Measurements from ENCODE around the gene ENOX1.

Gene ENOX1

DNA sequence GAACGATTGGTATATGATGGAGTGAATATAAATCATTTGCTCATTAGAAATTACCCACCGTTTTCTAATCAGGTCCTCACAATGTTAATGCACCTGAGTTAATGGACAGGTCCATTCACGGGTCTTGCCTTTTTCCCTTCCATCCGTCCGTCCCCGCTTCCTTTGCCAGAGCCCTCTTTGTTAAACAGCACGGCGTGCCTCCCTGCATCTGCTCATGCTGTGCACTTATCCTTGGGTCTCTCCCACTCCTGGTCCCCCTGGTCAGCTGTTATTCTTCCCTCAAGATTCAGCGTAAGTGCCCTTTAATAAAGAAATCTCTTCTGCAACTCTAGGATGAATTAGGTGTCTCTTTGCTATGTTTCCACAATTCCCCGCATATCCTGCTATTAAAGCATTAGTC, 438.9 kb downstream of the ENOX1 start:
- in situ Hi-C loops (cut with MboI; ENCODE audit: low pct_unique_long_range_greater_than_20kb, low sequenced_read_pairs, unreplicated experiment), result no loop called here
- TF ChIP-seq CTCF (IDR thresholded peaks at IDR 0.05; ENCODE audit: extremely low read depth, insufficient read depth, missing control alignments), result no peak
- no peak for DNase-seq (ENCODE audit: low spot score)

DNA sequence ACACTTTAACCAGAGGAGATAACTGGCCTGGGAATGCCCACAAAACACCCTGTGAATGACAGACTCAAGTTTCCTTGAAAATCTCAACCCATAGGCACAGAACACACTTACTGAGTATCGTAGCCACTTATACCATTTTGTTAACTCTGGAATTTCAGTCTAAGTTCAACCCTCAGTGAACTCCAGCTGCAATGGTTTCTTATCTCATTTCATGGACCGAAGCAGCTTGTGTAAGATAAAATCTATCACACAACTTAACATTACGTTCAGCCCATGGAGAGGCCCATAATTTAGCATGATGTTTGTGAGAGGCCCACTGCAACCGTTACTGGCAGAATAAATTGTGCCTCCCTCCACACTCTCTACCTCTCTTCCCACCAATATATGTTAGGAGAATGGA, 440.3 kb downstream of the ENOX1 start:
- TF ChIP-seq CTCF (IDR thresholded peaks at IDR 0.05; ENCODE audit: extremely low read depth, insufficient read depth, missing control alignments), result no peak
- in situ Hi-C loops (cut with MboI; ENCODE audit: low pct_unique_long_range_greater_than_20kb, low sequenced_read_pairs, unreplicated experiment), result no loop called here
- no peak for DNase-seq (ENCODE audit: low spot score)

DNA sequence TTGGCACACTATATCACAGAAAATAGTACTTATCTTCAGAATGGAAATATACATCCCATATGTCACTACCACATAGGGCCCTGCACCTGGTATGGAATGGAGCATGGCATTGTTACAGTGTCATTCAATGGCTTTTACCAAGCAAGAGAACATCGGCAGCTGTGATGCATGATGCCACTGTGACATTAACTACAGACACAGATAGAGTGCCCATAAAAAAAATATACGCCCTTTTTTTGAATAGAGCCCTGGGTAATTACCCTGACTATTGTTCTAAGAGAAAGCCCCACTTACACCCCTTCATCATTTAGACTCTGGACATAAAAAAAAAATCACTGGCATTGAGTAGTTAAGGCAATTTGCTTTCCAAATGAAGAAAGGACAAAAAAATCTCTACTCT, 443.1 kb downstream of the ENOX1 start:
- in situ Hi-C loops (cut with MboI; ENCODE audit: low pct_unique_long_range_greater_than_20kb, low sequenced_read_pairs, unreplicated experiment), result no loop called here
- no peak for DNase-seq (ENCODE audit: low spot score)
- TF ChIP-seq CTCF (IDR thresholded peaks at IDR 0.05; ENCODE audit: extremely low read depth, insufficient read depth, missing control alignments), result no peak

GRCh38 chr13:43339805-43340550, 446.8 kb downstream of the ENOX1 start:
- DNase-seq (ENCODE audit: low spot score), result no peak
- no peak for TF ChIP-seq CTCF (IDR thresholded peaks at IDR 0.05; ENCODE audit: extremely low read depth, insufficient read depth, missing control alignments)
- in situ Hi-C loops (cut with MboI; ENCODE audit: low pct_unique_long_range_greater_than_20kb, low sequenced_read_pairs, unreplicated experiment), result no loop called here

DNA sequence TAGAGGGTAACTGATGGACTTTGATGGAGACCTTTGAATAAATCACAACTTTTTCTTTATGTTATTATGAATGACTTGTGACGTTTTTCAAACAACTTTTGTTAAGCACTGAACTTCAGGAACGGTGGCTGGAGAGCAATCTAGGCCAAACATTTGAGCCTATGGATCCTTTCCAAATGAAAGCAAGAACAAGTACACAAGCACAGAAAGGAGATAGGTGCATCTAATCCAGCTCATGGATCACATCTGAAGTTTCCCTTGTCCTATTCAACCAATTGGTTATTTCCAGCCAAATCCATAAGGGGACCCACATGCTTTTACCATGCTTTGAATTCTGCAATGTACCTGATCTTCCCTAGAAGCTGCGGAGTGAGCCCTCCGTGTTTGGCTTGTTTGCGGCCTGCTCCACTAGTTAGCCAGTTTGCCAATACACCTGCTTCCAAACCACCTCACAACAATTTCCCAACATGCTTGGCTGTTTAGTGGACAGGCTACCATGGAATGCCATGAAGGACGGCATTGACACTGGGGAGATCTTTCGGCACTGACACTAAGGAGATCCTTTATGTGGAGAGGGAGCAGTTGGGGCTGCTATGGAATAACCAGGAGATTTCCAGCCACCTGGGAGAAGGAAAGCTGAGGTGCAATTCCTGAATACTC, 447.5 kb downstream of the ENOX1 start:
- no peak for TF ChIP-seq CTCF (IDR thresholded peaks at IDR 0.05; ENCODE audit: extremely low read depth, insufficient read depth, missing control alignments)
- no peak for DNase-seq (ENCODE audit: low spot score)
- in situ Hi-C loops (cut with MboI; ENCODE audit: low pct_unique_long_range_greater_than_20kb, low sequenced_read_pairs, unreplicated experiment), result no loop called here

DNA sequence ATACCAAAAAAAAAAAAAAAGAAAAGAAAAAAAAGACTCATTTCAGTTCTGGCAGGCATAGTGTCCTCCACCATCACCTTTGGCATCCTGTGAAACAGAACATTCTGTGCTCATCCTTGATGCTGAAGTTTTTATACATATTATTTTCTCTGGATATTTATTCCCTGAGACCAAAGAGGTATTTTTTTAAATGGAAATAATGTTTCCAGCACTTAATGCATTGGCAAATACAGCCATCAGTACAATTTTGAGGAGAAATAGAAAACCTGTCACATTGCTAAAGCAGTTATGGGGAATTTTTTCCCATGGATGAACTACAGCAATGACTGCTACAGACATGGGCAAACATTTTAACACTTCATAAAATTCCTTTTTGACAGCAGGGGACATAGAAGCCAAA, 451.0 kb downstream of the ENOX1 start:
- TF ChIP-seq CTCF (IDR thresholded peaks at IDR 0.05; ENCODE audit: extremely low read depth, insufficient read depth, missing control alignments), result no peak
- DNase-seq (ENCODE audit: low spot score), result no peak
- in situ Hi-C loops (cut with MboI; ENCODE audit: low pct_unique_long_range_greater_than_20kb, low sequenced_read_pairs, unreplicated experiment), result no loop called here
